SIG-M5 treated with dmso at 0.1 percent for 504 hours (cell line): ENCODE measurements around the gene PRRT4.
A peak's percentile ranks its signal among the peaks of the same experiment; 100 is the strongest.

ENCODE experiments used
- DNase-seq: peaks from one replicate; lab custom pipeline; 2025; ENCODE audit not compliant: unreplicated experiment; lab: John Stamatoyannopoulos, UW

Gene PRRT4

DNA sequence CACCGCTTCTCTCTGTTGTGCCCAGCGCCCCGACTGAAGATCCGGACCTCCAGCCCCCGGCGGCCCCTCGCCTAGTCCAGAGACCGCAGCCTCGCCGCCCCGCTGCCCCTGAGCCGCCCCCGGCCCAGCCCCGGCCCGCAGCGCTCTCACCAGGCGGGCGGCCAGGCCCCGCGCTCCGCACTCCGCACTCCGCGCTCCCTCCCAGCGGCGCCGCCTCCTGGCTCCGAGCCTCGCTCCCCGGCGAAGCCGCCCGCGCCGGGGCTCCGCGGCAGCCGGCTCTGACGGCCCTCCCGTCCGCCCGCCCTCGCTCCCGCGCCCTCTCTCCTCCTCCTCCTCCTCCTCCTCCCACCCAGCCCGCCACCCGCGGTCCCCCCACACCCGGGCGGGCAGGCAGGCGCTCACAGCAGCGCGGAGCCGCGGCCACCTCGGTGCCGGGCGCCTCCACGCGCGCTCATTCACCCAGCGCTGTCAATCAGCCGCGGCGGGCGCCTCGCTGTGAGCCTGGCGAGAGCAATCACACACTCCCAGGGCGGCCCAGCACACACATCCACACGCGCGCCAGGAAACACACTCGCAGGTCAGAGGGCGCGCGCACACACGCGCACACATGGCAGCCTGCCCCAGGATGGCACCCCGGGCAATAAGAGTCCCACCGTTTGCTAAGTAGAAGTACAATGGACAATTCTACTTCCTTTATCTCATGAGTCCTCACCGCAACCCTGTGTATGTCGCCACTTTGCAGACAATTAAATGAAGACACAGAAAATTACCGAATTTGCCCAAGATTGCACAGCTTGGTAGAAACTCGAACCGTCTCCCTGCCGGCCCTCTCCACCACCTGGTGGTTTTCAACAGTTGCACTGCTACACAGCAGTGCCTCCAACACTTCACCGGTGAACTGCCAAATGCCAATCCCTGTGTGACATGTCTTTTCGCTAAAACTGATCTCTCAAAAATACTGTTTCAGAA lies at the start of gene PRRT4:
Gene PRRT4, minus strand, starts transcription at position 280 of the 969 bp plus-strand sequence.
- peak; percentile 68 for DNase-seq

DNA sequence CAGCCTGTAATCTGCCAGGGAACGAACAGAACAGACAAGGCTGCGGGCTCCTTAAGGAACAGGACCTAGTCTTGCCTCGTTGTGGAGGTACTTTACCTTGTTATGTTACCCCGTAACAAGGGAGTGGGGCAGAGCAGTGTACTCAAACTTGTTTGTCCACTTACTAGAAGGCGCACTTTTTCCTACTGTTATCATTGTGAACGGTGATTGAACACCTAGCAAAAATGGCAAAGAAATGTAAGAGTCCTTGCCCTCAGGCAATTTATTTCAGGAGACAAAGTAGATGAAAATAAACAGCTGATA lies 48.9 kb upstream of the PRRT4 start:
- no peak for DNase-seq

DNA sequence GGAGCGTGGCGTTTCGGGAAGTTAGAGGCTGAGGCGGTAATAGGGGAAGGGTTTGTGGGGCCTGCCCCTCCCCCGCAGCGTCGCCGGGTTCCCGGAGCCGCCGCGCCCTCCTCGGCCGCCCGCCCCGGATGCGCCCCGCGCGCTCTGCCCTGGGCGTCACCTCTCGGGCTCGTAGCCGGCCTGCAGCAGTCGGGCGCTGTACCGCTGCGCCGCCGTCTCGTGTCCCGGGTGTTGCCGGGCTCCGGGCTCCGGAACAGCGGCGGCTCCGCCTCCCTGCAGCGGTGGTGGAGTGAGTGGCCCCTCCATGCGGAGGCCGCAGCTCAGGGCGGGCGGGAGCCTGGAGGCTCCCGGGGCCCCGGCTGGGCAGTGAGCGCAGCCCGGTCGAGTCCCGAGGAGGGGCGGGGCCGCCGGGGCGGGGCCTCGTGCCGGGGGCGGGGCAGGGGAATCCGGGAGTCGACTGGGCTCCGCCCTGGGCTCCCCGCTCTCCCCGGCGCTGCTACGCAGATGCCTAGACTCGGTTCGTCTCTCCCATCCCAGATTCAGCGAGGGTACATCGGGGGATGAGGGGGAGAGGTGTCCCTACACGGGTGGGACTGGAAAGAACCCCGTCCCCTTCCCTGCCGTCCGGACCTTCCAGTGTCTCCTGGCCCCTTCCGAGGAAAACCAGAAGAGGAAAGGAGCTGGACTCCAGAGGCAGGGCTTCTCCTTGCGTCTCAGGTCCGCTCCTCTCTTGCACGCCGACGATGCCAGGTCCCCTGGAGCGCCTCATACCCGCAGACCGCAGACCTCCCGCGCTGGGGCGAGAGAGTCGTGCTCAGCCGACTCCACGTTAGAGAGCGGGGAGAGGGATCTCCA lies 48.3 kb upstream of the PRRT4 start, which contains the start of gene IMPDH1:
Gene IMPDH1, minus strand, starts transcription at position 387 of the 855 bp plus-strand sequence. Its CDS starts 81 bp downstream, at position 306.
- DNase-seq = peak; percentile 79

DNA sequence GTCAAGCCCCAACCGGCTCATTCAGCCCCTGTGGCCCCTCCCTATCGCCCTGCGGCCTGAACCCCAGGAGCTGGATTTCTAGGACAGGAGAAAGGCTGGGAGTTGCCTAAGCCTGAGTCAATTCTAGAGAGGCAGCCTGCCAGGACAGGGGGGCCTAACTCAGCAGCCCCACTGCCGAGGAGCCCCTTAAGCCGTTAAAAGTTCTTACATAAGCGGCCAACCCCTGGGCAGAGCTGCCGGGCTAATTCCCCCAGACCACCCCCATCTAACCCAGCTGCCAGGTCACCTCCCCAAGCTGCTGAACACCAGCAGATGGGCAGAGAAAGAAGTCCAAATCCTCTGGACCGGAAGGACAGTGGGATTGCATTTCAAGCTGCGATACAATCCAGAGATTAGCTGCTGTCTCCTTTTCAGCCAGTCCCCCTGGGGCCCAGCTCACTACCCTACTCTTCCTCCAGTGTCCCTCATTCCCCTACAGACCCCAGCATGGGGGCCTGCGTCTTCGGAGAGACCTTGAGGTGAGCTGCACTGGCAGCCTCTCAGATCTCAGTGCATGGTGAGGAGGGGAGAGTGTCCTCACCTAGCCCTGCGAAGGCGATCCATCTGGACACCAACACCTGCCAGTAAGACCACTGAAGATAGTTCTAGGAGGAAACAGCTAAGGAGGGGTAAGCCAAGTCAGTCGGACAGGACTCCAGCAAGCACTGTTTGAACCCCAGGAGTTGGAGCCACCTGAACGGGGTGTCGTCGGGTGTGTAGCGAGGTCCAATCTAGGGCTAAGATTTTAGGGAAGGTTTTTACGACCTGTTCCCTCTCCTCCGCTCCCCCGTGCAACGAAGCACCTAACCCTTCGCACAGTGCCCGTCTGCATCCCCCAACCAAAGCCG lies 47.5 kb upstream of the PRRT4 start:
- peak; percentile 75 for DNase-seq

DNA sequence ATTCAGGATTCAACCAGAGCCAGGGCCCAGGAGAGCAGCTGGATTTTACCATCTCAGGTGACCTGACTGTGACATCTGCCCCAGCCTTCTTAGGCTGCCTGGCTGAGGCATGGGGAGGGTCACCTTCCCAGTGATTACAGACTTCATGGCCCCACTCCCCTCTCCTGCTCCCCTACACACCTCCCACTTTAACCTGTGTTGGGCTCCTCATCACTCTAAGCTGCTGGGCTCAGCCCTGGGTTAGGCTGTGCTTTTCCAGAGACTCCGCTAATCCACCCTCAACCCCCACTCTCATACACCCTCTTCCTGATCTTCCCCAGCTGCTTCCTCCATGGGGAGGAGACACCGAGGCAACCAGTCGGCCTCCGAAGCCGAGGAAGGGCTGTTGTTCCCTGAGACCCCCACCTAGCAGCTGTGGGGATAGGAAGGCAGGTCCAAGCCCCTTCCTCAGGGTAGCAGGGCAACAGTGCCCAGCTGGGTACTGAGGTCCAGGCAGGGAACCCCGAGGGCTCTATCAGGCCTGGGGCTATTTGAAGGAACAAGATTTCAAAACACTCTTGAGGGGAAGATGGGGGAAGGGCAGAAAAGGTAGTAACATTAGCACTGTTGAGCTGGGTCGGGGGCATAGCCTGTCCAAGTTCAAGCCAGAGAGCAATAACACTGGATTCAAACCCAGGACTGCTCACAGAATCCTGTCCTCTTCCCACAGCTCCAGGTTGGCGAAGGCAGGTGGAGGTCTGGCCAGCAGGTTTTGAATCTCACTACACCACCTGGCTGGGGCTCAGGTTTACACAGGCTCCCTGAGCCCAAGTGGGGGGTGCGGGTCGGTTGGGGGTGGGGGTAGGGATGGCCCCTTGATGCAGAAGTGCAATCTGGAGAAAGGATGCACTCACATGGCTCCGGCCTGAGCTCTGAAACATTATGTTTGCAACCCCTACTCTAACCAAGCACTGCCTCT lies 46.5 kb upstream of the PRRT4 start:
- peak; percentile 40 for DNase-seq

DNA sequence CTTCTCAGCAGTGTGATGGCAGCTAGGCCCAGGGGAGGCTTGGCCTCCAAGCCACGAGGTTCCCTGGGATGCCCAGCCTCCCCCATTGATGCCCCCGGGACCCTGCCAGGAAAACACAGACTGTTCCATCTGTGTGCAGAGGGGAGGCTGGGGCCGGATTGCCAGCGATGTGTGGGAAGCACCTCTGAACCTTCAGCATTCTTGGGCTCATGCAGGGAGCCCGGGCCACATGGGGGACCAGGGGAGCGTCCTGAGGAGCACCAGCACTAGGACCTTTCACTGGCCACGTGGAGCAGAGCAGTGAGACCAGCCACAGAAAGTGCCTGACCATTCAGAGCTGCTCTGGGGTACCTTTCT lies 45.7 kb upstream of the PRRT4 start:
- DNase-seq = no peak

DNA sequence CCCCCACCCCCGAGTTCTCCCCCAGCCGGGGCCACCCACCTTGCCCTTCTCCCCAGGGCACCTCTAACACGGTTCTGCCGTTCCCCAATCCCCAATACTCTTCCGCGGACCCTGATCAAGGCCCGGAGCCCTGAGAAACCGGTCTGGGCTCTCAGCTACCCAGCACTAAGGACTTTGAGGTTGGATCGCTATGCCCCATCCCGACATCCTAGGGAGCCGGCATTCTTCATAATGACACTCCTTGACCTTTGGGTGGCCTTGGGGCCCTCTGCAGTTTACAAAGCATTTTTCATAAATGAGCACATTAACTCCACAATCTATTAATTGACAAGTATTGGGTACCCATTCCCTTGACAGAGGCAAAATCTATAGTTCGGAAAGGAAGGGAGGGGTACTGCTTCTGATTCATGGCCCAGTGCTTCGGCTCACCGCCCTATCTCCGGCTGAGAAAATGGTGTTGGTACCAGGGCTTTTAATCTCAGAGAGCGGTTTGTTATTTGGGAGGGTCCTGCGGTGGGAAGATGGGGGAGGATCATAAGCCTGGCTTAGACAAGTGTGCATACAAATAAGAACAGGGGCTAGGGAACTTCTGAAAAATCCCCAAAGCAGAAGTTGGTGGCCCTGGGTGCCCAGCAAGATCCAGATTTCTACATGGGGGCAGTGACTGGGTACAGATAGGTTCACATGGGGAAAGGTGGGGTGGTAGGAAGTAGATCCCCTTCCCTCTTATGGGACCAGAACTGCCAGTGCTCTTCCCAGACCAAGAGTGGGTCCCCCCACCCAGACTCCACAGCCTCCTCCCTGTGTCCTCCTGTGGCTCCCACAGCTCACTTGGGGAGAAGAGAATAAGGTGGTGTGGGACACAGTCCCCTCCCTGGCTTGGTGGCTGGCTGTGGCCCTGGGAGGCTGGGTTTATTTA lies 45.1 kb upstream of the PRRT4 start:
- no peak for DNase-seq

DNA sequence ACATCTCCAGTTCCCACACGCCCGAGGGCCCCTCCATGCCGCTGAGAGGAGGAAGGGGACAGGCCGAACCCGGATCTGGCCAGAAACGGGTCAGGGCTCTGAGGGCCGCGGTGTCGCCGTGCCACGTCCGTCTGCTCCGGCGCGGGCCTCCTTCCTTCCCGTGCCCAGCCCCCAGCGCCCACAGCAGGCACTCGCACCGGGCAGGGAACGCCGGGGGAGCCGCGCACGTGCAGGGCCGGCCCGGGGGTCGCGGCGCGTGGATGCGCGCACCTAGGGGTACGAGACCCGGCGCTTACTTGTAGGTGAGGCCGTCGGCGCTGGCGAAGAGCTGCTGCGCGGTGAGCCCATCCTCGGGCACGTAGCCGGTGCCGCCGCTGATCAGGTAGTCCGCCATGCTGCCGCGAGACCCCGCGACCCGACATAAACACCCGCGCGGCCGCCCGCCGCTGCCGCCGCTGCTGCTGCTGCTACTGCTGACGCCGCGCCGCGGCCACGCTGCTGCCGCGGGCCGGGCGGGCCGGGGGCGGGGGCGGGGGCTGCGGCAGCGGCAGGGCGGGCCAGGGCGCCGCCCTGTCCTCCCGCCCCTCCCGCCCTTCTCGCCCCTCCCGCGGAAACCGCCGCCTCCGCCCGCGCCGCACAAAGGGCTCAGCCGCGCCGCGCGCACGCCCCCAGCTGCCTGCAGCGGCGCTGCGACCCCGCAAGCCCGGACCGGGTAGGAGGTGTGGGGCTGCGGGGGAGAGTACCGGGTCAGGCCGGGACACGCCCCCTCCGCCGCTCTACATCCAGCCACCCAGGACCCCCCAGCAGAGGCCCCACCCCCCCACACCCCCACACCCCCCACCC lies 44.2 kb upstream of the PRRT4 start:
- DNase-seq = peak; percentile 23

DNA sequence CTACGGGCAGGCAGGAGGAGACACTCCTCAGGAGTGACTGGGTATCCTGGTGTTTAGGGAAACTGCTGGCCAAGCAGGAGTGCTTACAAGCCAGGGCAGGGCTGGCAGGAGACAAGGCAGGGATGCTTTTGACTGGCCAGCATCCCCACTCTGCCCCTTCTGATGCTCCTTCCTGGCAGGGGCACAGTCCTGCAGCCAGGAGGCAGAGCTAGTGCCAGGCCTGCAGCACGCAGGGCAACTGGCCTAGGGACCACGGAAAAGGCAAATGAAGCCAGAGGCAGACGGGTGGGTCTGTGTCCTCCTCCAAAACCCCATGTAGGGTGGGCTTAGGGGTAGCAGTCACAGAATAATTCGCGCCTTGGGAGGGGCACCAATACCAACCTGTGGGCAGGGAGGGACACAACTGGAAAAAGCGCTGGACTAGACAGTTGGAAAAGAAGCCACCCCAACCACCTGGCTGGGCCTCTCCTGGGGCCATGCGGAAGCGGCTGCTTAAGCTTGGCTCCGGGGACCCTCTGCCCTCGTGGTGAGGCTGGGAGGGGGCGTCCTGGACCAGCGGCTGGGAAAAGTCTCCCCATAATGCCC lies 43.5 kb upstream of the PRRT4 start:
- no peak for DNase-seq

DNA sequence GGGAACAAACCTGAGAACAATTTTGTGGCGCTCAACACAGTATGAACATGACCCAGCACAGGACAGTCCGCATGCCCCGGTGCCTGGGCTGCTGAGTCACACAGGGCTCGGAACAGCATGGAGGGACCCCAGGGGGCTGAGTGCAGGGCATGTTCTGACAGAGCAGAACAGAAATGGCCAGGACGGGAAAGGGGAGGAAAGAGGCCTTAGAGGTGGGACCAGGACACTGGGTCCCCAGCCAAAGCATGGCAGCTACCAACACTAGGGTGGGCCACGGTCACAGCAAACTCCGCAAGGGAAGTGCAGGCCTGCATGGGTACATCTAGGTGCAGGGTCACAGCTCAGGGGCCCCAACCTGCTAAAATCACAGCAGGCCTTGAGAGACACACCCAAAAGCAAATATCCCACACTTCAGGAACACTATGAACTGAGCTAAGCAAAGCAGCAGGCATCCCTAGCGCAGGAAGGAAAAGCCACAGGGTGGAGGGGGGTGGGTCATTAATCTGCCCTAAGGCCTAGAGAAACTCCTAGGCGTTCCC lies 42.7 kb upstream of the PRRT4 start:
- DNase-seq = no peak

DNA sequence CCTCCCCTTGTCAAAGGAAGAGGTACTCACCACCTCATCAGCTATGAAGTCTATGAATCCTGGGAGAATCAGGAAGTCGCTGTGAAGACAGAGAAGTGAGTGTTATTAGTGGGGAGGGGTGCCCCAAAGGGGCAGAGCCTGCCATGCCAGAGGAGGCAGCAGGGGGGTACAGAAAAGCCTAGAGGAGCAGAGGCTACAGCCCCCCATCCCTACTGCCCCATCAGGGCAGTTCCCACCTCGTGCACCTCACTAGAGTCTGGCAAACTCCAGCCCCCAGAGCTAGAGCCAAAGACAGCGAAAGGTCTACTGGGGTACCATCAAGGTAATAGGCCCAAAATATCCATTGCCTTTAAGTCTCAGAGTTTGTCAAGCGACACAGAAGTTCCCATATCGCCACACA lies 42.2 kb upstream of the PRRT4 start:
- DNase-seq = no peak

DNA sequence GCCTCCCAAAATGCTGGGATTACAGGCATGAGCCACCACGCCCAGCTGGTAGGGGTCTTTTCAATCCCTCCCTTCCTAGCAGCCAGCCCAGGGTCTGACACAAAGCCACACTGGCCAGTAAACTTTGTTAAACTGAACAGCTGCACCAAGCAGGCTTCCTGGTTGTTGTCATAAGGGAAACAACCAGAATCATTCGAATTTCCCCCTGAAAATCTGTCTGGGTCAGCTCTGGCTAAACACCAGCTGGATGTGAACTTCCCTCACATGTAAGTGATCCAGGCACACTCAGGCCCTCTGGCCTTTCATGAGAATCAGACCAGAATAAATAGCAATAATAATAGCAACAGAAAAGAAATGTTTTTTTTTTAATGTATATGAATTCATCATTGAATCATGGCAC lies 40.9 kb upstream of the PRRT4 start:
- no peak for DNase-seq

DNA sequence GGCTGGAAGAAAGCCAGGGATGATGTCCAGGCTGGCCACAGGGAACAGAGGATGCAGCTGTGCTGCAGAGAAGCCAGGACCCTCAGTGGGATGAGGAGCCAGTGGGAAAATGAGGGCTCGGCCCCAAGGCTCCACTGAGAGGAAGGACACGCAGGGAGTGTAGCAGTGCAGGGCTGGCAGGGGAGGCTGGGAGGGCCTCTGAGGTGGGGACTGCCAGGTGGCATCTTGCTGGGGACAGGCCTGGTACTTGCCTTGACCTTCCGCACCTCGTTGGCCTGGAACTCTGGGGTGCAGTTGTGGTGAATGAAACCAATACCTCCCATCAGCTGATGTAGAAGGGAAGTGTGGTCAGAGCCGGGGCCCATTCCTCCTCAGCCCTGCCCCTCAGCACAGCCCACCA lies 39.1 kb upstream of the PRRT4 start:
- DNase-seq = no peak

DNA sequence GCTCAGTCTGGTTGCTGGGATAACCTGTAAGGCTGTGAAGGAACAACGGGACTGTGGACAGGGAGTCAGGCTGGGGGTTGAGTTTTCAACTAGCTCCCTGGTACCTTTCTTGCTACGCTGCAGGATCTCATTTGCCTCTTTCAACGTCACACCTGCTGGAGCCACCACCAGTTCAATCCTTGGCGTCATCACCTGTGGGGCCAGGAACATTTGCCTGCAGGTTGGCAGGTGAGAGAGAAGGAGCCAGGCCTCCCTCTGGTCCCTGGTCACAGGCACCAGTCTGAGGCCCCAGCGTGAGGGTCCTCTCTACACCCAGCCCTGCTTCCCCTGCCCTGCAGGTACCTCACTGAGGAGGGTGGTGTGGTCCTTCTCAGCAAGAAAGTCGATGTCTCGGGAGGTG lies 38.5 kb upstream of the PRRT4 start:
- DNase-seq = no peak

DNA sequence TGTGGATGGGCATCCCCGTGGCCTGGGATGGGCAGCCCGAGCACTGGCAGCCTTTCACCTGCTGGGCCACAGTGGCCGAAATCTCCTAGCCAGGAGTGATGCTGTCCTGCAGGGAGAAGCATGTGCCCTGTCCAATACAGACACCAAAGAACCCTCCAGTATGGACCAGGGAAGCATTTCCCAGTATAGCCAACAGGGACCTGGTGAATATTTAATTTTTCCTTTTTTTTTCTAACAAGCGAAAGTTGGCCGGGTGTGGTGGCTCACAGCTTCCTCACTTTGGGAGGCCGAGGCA lies 37.3 kb upstream of the PRRT4 start:
- DNase-seq = no peak

DNA sequence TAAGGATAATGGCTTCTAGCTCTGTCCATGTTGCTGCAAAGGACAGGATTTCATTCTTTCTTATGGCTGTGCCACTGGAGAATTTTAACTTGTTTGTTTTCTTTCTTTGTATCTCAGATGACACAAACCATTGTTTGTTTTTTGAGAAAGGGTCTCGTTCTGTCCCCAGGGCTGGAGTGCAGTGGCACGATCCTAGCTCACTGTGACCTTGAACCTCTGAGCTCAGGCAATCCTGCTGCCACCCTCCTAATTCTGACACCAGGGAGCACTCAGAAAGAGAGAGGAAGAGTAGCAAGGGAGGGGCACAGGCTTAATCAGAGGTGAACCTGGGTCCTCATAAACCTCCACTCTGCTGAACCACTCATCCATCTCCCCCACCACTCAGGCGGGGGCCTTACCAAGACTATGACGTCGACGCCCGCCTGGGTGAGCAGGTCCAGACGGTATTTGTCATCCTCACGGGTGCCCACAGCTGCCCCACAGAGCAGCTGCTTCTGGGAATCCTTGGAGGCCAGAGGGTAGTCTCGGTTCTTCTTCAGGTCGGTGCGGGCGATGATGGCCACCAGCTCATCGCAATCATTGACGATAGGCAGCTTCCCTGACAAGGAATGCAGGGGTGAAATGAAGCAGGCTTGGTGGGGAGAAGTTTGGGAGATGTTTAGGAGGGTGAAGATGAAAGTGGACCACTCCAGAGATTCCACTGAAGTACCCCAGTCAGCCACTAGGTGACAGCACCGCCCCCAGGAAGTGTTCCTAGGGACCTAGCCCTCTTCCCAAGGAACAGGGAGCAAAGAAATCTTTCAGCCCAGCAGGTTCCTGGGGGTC lies 36.7 kb upstream of the PRRT4 start:
- DNase-seq = peak; percentile 12

DNA sequence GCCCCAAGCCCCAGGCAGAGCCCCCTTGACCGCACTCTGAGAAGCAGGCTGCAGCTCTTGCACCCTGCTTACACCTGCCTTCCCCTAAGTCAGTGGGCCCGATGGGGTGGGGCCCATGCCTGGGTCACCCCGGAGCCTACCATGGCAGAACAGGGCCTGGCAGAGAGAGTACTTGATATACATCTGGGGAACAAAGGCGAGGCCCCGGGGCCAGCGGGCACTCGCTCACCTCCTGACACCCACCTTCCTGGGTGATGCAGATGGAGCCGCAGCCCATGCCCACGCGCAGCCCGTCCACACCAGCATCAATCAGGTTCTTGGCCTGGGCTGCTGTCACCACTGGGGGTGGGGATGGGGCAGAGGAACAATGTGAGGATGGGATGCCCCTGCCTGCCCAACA lies 34.9 kb upstream of the PRRT4 start:
- no peak for DNase-seq
